HEK293 (cell line): ENCODE measurements around the gene HMX3.

ENCODE experiments used
- CTCF ChIA-PET: fragments of 350-600 bp; formaldehyde crosslinking; extraction: SDS; loops from one replicate; lab custom pipeline; 2021; ENCODE audit warnings: antibody characterized with exemption; lab: Yijun Ruan, JAX
- POLR2A ChIA-PET: fragments of 300-600 bp; formaldehyde crosslinking; extraction: SDS; loops from one replicate; lab custom pipeline; 2020; ENCODE audit warnings: antibody characterized with exemption, inconsistent platforms; lab: Yijun Ruan, JAX
- H3K27ac ChIP-seq: fragments of 200-500 bp; sonication (Bioruptor generic); 2 replicates; pipeline ENCODE4 v1.5.1; 2014; ENCODE audit warnings: low read depth, low read length, control low read depth, inconsistent platforms; ENCODE audit errors: extremely low read depth
- H3K36me3 ChIP-seq, 2 experiments: fragments of 200-500 bp in 1 of 2; sonication (Bioruptor generic) in 1 of 2; 1 replicate in 1 of 2; 2 replicates in 1 of 2; pipeline ENCODE4 v1.5.1; 2014 to 2017; ENCODE audit warnings: inconsistent platforms in 2 of 2, low read length in 2 of 2; ENCODE audit not compliant: control insufficient read depth in 2 of 2, insufficient read depth in 1 of 2
- H3K4me1 ChIP-seq: fragments of 200-500 bp; sonication (Bioruptor generic); 2 replicates; pipeline ENCODE4 v1.5.1; 2014; ENCODE audit warnings: mild to moderate bottlenecking, low read length, inconsistent platforms; ENCODE audit not compliant: control insufficient read depth, insufficient read depth
- H3K4me3 ChIP-seq: 2 replicates; pipeline ENCODE4 v1.5.1; 2011; ENCODE audit warnings: low read depth, mild to moderate bottlenecking, control low read depth, low read length, moderate library complexity
- H3K9me3 ChIP-seq: fragments of 200-500 bp; sonication (Bioruptor generic); 2 replicates; pipeline ENCODE4 v1.5.1; 2014; ENCODE audit warnings: low read depth, low read length, inconsistent platforms; ENCODE audit not compliant: control insufficient read depth, insufficient read depth
- FEZF1 ChIP-seq: fragments of 450-650 bp; formaldehyde crosslinking; IDR thresholded peaks from 2 replicates; pipeline ENCODE4 v1.5.1; 2016; ENCODE audit warnings: missing biosample characterization, missing genetic modification characterization
- GFI1B ChIP-seq: fragments of 450-650 bp; formaldehyde crosslinking; IDR thresholded peaks from 2 replicates; pipeline ENCODE4 v1.5.1; 2016; ENCODE audit warnings: missing biosample characterization, missing genetic modification characterization
- HOXD13 ChIP-seq: sonication (generic); formaldehyde crosslinking; IDR thresholded peaks from 2 replicates; pipeline ENCODE4 v1.8.0; 2022; ENCODE audit warnings: missing genetic modification reagents, borderline replicate concordance
- SETDB1 ChIP-seq: IDR thresholded peaks from one replicate; pipeline ENCODE4 v1.6.1; 2017; ENCODE audit warnings: mild to moderate bottlenecking, low read length, moderate library complexity, mixed read lengths; ENCODE audit not compliant: insufficient read length
- WT1 ChIP-seq: fragments of 450-650 bp; formaldehyde crosslinking; IDR thresholded peaks from 2 replicates; pipeline ENCODE4 v1.5.1; 2016; ENCODE audit warnings: missing biosample characterization, missing genetic modification characterization
- ZFP3 ChIP-seq: fragments of 450-650 bp; formaldehyde crosslinking; IDR thresholded peaks from 2 replicates; pipeline ENCODE4 v1.5.1; 2016; ENCODE audit warnings: low read depth, missing biosample characterization, missing genetic modification characterization
- ZNF121 ChIP-seq: fragments of 450-650 bp; formaldehyde crosslinking; IDR thresholded peaks from 2 replicates; pipeline ENCODE4 v1.5.1; 2016; ENCODE audit warnings: missing biosample characterization, missing genetic modification characterization
- ZNF146 ChIP-seq: fragments of 450-650 bp; formaldehyde crosslinking; IDR thresholded peaks from 2 replicates; pipeline ENCODE4 v1.5.1; 2016; ENCODE audit warnings: missing biosample characterization, missing genetic modification characterization
- ZNF175 ChIP-seq: fragments of 450-650 bp; formaldehyde crosslinking; IDR thresholded peaks from 2 replicates; pipeline ENCODE4 v1.5.1; 2016; ENCODE audit warnings: missing biosample characterization, missing genetic modification characterization
- ZNF311 ChIP-seq: fragments of 450-650 bp; formaldehyde crosslinking; IDR thresholded peaks from 2 replicates; pipeline ENCODE4 v1.5.1; 2017; ENCODE audit warnings: missing biosample characterization, missing genetic modification characterization, borderline replicate concordance
- ZNF404 ChIP-seq: fragments of 450-650 bp; formaldehyde crosslinking; IDR thresholded peaks from 2 replicates; pipeline ENCODE4 v1.5.1; 2017; ENCODE audit warnings: missing biosample characterization, missing genetic modification characterization
- ZNF529 ChIP-seq: fragments of 450-650 bp; formaldehyde crosslinking; IDR thresholded peaks from 2 replicates; pipeline ENCODE4 v1.5.1; 2017; ENCODE audit warnings: missing genetic modification characterization, missing biosample characterization; ENCODE audit not compliant: insufficient replicate concordance
- ZNF549 ChIP-seq: fragments of 450-650 bp; IDR thresholded peaks from 2 replicates; pipeline ENCODE4 v1.5.1; 2018; ENCODE audit warnings: missing biosample characterization, missing genetic modification characterization, mild to moderate bottlenecking, inconsistent platforms, moderate library complexity
- ZNF585B ChIP-seq: fragments of 450-650 bp; formaldehyde crosslinking; IDR thresholded peaks from 2 replicates; pipeline ENCODE4 v1.5.1; 2016; ENCODE audit warnings: missing biosample characterization, missing genetic modification characterization
- ZNF777 ChIP-seq: fragments of 450-650 bp; formaldehyde crosslinking; IDR thresholded peaks from 2 replicates; pipeline ENCODE4 v1.5.1; 2017; ENCODE audit warnings: missing biosample characterization, missing genetic modification characterization, borderline replicate concordance
- TF ChIP-seq, protein P1 (sequence below): fragments of 450-650 bp; formaldehyde crosslinking; IDR thresholded peaks from 2 replicates; pipeline ENCODE4; 2016; ENCODE audit warnings: missing biosample characterization, missing genetic modification characterization
- TF ChIP-seq, protein P2 (sequence below): sonication (generic); formaldehyde crosslinking; IDR thresholded peaks from 2 replicates; pipeline ENCODE4 v1.8.1; 2022; ENCODE audit warnings: mild to moderate bottlenecking, moderate library complexity, missing genetic modification reagents
- TF ChIP-seq, protein P3 (sequence below): fragments of 450-650 bp; formaldehyde crosslinking; IDR thresholded peaks from 2 replicates; pipeline ENCODE4 v1.5.1; 2016; ENCODE audit warnings: missing biosample characterization, missing genetic modification characterization
- TF ChIP-seq, protein P4 (sequence below): fragments of 450-650 bp; formaldehyde crosslinking; IDR thresholded peaks from 2 replicates; pipeline ENCODE4 v1.5.0; 2017; ENCODE audit warnings: missing biosample characterization, missing genetic modification characterization, borderline replicate concordance

The HMX3 gene

DNA sequence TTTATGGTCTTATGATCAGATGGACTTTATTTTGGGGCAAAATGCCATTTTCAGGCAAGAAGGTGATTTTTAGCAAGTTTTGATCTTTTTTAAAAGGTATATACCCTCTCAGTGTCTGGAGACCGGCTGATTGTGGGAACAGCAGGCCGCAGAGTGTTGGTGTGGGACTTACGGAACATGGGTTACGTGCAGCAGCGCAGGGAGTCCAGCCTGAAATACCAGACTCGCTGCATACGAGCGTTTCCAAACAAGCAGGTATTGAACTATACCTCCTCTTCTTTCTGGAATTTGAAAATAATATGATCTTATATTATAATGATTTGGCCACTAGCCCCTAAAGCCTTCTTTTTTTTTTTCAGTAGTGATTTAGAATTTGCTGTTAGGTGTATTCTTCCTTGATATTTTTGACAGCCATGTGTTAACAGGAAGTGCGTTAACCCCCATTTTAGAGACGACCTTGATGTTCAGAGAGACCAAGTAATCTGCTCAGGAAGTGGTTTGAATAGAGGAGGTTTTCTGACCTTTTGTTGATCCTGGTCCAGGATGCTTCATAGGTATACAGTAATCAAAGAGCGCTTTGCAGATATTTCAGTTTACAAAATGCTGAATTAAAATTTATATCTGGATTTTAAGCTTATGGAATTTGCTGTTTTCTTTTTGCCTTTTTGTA, 24.7 kb downstream of the HMX3 start:
- peaks cover 88 to 98% of the 10 kb centered on the region in 2 experiments for H3K36me3 ChIP-seq
- POLR2A ChIA-PET, result no interaction called here

DNA sequence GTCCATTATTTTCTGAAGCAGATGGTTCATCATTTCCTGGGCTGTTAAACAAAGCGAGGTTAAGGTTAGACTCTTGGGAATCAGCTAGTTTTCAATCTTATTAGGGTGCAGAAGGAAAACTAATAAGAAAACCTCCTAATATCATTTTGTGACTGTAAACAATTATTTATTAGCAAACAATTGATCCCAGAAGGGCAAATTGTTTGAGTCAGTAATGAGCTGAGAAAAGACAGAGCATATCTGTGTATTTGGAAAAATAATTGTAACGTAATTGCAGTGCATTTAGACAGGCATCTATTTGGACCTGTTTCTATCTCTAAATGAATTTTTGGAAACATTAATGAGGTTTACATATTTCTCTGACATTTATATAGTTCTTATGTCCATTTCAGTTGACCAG, 28.5 kb downstream of the HMX3 start:
- CTCF ChIA-PET, result no interaction called here
- no peaks in the 10 kb centered on the region for H3K9me3 ChIP-seq
- TF ChIP-seq, protein P1, sequence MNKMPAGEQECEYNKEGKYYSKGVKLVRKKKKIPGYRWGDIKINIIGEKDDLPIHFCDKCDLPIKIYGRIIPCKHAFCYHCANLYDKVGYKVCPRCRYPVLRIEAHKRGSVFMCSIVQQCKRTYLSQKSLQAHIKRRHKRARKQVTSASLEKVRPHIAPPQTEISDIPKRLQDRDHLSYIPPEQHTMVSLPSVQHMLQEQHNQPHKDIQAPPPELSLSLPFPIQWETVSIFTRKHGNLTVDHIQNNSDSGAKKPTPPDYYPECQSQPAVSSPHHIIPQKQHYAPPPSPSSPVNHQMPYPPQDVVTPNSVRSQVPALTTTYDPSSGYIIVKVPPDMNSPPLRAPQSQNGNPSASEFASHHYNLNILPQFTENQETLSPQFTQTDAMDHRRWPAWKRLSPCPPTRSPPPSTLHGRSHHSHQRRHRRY (tag by site-specific recombination), result no peak
- TF ChIP-seq GFI1B (tag by site-specific recombination), result no peak
- TF ChIP-seq, all 188 proteins: peak for 0
- POLR2A ChIA-PET, result no interaction called here
- Histone ChIP-seq H3K36me3 (peaks cover 74 to 95% of the 10 kb centered on the region in 2 experiments), H3K4me3 (no peak overlapping the region), H3K27ac (no peak overlapping the region), H3K4me1 (0 out of 2 replicates have a peak, but pooled peaks cover 2% of the 10 kb centered on the region)

More for the DNA sequence above, 24.7 kb downstream of the HMX3 start:
- CTCF ChIA-PET, result interaction anchor here (0.7 kb wide), 1 partner anchor 117 kb away, joined by 4 read pairs; no protein-coding TSS in a partner anchor
- H3K4me3 ChIP-seq, result no peak overlapping the region
- TF ChIP-seq, protein P2, sequence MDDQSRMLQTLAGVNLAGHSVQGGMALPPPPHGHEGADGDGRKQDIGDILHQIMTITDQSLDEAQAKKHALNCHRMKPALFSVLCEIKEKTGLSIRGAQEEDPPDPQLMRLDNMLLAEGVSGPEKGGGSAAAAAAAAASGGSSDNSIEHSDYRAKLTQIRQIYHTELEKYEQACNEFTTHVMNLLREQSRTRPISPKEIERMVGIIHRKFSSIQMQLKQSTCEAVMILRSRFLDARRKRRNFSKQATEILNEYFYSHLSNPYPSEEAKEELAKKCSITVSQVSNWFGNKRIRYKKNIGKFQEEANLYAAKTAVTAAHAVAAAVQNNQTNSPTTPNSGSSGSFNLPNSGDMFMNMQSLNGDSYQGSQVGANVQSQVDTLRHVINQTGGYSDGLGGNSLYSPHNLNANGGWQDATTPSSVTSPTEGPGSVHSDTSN, result no peak
- TF ChIP-seq HOXD13 (CRISPR knock-in tag) (no peak), ZNF175 (tag by site-specific recombination) (no peak), ZNF585B (no peak), WT1 (tag by site-specific recombination) (no peak), GFI1B (tag by site-specific recombination) (no peak), ZFP3 (no peak), ZNF146 (tag by site-specific recombination) (no peak), ZNF404 (no peak), ZNF549 (no peak), FEZF1 (tag by site-specific recombination) (no peak), ZNF311 (tag by site-specific recombination) (no peak), ZNF121 (tag by site-specific recombination) (no peak), SETDB1 (no peak), ZNF777 (tag by site-specific recombination) (no peak), ZNF529 (no peak)
- TF ChIP-seq, protein P3, sequence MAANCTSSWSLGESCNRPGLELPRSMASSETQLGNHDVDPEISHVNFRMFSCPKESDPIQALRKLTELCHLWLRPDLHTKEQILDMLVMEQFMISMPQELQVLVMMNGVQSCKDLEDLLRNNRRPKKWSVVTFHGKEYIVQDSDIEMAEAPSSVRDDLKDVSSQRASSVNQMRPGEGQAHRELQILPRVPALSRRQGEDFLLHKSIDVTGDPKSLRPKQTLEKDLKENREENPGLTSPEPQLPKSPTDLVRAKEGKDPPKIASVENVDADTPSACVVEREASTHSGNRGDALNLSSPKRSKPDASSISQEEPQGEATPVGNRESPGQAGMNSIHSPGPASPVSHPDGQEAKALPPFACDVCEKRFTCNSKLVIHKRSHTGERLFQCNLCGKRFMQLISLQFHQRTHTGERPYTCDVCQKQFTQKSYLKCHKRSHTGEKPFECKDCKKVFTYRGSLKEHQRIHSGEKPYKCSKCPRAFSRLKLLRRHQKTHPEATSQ, result no peak
- TF ChIP-seq, protein P4, sequence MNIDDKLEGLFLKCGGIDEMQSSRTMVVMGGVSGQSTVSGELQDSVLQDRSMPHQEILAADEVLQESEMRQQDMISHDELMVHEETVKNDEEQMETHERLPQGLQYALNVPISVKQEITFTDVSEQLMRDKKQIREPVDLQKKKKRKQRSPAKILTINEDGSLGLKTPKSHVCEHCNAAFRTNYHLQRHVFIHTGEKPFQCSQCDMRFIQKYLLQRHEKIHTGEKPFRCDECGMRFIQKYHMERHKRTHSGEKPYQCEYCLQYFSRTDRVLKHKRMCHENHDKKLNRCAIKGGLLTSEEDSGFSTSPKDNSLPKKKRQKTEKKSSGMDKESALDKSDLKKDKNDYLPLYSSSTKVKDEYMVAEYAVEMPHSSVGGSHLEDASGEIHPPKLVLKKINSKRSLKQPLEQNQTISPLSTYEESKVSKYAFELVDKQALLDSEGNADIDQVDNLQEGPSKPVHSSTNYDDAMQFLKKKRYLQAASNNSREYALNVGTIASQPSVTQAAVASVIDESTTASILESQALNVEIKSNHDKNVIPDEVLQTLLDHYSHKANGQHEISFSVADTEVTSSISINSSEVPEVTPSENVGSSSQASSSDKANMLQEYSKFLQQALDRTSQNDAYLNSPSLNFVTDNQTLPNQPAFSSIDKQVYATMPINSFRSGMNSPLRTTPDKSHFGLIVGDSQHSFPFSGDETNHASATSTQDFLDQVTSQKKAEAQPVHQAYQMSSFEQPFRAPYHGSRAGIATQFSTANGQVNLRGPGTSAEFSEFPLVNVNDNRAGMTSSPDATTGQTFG (tag by site-specific recombination), result no peak
- TF ChIP-seq, all 188 proteins: peak for 0
- Histone ChIP-seq H3K4me1 (peaks cover 16% of the 10 kb centered on the region), H3K27ac (no peak overlapping the region), H3K9me3 (no peaks in the 10 kb centered on the region)
